Measurements from ENCODE around the gene PPP1R7.

- TF ChIP-seq CTCF (IDR thresholded peaks at IDR 0.05) (no peak), TAF1 (IDR thresholded peaks at IDR 0.05; ENCODE audit: borderline replicate concordance, low read depth, low read length) (no peak), SIN3A (IDR thresholded peaks at IDR 0.05; ENCODE audit: borderline replicate concordance, low read depth, low read length) (no peak), POLR2AphosphoS5 (IDR thresholded peaks at IDR 0.05; ENCODE audit: low read depth, low read length) (no peak), MXI1 (IDR thresholded peaks at IDR 0.05; ENCODE audit: low read depth, low read length) (no peak), ZBTB33 (IDR thresholded peaks at IDR 0.05; ENCODE audit: borderline replicate concordance, low read depth) (no peak), RAD21 (IDR thresholded peaks at IDR 0.05; ENCODE audit: low read length) (no peak), GATA2 (CRISPR knock-in tag; IDR thresholded peaks at IDR 0.05) (no peak), RCOR1 (IDR thresholded peaks at IDR 0.05; ENCODE audit: low read length) (no peak), YY1 (IDR thresholded peaks at IDR 0.05; ENCODE audit: low read depth) (no peak), RFX5 (IDR thresholded peaks at IDR 0.05; ENCODE audit: low read length) (no peak), EZH2phosphoT487 (IDR thresholded peaks at IDR 0.05; ENCODE audit: borderline replicate concordance, low read depth) (no peak), REST (IDR thresholded peaks at IDR 0.05; ENCODE audit: low read depth, low read length) (no peak), NRF1 (IDR thresholded peaks at IDR 0.05; ENCODE audit: low read depth, low read length) (no peak)
Measured at GRCh38 chr2:241112046-241112445, 38.2 kb upstream of the PPP1R7 start.
